ENCODE results near the gene C2CD4A. TPM values are rescaled to one million over a fixed set of nuclear protein-coding genes. Genes with fewer than 3 reads are reported as not detected.

Gene C2CD4A
- total RNA-seq, 1 donor from 2014 or later: 3.2 TPM

DNA sequence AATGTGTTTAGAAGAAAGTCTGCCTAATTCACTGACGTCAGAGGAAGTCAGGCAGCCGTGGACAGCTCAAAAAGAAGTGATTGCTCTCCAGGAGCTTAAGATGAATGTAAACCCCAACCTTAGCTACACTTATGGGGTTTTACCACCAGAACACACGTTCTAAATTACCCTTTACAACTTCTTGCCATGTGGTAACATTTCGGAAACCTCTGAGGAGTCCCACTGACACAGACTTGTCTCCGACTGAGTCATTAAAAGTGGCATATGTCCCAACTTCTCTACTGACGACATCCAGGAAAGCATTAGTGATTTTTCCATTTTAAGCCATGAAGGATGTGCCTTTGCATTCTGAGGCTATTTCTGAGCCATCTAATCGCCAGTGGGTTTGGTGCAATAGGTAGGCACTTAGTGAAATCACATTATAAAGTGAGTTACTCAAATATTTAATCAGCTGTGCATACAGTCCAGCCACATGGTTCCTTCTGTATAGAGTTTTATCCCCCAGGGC is 32.4 kb downstream of the C2CD4A start:
- no peak for DNase-seq (ENCODE audit: low read depth, low spot score)

GRCh38 chr15:62103431-62103830 is 36.7 kb downstream of the C2CD4A start:
- DNase-seq (ENCODE audit: low read depth, low spot score): no peak

DNA sequence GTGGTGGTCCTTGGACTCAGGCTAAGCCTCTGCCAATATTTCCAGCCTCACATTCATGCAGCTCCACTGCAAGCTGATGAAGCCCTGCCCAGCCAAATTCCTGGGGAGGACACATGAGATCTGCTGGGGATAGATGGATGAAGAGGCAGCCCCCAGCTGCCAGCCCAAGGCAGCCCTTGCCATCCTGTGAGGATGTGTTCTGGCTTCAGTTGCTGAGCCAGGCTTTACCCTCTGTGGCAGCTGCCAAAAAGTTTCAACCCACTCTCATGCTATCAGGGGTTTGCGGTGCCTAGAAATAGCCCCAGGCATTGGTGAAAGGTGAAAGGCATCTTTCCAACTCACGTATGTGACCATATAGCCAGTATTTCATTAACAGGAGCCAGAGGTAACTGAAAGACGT is 37.6 kb downstream of the C2CD4A start:
- no peak for DNase-seq (ENCODE audit: low read depth, low spot score)

DNA sequence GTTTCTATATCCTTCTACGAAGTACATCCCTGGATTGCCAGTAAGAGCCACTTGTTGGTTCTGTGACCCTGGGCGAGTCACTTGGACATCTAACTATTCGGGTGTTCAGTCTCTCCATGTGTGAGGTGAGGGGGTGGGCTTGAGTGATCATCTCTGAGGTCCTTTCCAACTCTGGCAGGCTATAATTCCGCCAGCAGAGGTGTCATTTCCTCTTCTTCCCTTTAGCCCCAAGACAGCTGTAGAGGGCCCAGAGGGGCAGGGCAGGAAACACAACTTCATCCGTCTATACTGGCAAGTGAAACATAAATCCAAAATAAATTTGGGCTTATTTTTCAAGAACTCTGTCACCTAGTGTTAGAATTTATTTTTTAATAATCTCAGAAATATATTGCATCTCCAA is 38.1 kb downstream of the C2CD4A start:
- DNase-seq (ENCODE audit: low read depth, low spot score): no peak

DNA sequence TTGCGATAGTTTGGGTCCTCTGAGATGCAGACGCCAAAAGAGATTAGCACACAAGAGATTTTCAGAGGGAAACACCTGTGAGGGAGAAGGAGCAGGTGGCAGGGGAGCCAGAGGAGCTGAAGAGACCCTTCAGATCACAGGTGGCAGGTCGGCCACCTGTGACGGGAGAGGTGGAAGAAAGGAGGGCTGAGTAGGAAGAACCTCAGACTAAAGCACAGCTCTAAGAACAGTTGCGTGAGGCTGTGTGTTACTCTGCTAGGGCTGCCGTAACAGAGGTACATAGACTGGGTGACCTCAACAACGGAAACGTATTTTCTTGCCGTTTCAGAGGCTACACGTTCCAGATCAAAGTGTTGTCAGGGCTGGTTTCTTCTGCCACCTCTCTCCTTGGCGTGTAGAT is 38.5 kb downstream of the C2CD4A start:
- DNase-seq (ENCODE audit: low read depth, low spot score): no peak

DNA sequence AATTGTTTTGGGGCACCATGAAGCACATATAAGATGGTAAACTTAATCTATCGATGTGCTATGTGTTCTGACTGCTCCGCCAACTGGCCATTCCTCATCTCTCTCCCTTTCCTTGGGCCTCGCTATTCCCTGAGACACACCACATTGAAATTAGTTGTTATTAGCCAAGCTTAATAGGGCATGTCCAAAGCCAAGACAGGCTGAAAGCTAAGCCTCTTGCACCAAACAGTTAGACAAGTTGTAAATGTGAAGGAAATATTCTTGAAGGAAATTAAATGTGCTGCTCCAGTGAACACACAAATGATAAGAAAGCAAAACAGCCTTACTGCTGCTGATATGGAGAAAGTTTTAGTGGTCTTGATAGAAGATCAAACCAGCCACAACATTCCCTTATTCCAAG is 39.3 kb downstream of the C2CD4A start:
- DNase-seq (ENCODE audit: low read depth, low spot score): no peak

DNA sequence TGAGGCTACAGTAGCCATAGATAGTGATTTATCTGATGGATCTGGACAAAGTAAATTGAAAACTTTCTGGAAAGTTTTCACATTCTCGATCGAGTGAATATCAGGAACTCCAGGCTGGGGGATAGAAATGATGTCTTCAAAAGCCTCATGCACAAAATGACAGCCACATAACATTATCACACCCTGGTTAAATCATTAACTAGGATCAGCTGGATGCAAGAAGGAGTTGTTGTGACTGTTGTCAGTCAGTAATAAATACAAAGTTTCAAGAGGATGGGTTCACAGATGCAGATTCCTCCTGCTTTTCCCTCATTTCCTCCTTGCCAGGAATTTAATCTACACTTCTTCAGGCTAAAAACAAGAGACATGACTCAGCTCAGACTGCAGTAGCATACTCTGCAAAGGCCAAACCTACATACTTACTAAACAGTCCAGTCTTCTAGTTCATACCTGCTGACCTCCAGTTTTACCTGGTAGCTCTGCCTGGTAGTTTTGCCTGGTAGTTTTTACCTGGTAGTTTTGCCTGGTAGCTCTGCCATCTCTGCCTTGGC is 40.9 kb downstream of the C2CD4A start:
- DNase-seq (ENCODE audit: low read depth, low spot score): no peak

- no peak for DNase-seq (ENCODE audit: low read depth, low spot score)
Measured at GRCh38 chr15:62108411-62108810, 41.6 kb downstream of the C2CD4A start.

DNA sequence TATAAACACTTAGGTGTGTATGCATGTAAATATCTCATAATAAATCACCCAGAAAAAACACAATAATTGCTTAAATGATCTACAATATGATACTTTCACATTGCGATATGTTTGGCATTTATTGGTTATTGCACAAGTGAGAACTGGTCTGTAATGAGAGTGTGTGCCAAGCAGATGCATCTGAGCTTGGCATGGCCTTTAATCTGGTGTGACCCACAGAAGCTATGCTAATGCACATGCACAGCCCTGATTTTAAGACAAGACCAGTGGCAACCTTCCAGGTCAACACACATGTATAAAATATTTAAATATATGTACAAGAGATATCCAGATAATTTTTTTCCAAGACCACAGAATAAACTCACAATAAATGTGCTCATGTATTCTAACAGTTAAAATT is 42.7 kb downstream of the C2CD4A start:
- no peak for DNase-seq (ENCODE audit: low read depth, low spot score)

GRCh38 chr15:62109982-62110851 is 43.4 kb downstream of the C2CD4A start:
- peak; percentile 64 for DNase-seq (ENCODE audit: low read depth, low spot score)

DNA sequence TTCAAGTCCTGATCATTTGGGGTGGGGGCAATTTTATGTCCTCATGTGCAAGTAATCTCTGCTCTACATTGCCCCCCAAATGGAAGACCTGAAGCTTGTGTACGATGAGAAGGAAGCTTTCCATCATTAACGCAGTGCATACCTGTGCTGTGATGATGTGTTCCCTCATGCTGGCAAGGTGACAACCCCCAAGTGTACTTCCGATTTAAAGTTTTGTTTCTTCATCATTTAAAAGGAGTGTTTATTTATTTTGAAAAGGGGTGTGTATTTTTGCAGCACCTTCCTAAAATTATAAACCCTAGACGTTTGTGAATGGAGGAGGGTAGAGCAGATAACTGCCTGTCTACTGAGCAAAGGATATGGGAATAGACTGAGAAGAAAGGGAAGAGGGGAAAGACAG is 45.3 kb downstream of the C2CD4A start:
- DNase-seq (ENCODE audit: low read depth, low spot score): no peak

DNA sequence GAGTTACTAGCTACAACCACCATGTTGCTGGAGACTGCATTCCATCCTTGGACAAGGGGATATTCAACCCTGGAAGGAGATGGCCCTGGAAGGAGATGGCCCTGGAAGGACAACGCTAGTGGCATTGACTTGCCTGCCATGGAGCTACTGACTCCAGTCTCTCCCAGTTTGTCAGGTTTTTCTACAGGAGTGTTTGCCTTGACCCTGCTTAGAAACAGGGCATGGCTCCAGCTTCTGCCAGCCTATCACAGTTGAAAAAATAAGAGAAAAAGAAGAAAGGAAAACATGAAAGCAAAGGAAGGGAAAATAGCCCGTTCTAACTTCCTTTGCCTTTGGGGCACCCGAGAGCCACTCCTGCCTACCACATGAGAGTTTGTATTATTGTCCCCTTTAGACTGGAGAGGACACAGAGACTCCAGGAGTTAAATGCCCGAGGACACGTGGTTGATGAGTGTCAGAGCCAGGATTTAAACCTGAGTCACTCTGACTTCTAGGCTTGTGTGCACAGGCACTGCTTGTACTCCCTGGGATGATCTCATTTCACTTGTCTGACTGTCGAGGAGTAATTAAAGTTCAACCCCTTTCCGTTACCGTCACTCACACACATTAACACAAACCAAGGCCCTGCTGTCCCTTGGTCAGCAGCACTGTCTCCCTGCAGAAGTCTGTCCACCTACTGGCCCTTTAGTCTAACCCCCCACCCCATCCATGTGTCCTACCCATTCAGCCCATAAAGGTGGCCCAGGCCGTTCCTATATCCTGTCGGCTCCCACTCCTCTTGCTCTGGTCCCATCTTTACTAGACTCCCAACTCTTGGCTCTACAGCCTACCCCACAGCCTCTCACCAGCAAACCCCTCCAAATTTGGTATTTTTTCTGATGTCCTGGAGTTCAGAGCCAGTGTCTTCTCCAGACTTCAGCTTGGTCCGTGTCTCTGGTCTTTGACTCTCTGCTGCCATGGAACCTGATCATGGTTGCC is 46.1 kb downstream of the C2CD4A start:
- DNase-seq (ENCODE audit: low read depth, low spot score): peak; percentile 75

- no peak for DNase-seq (ENCODE audit: low read depth, low spot score)
Measured at GRCh38 chr15:62115847-62116246, 49.1 kb downstream of the C2CD4A start.

- DNase-seq (ENCODE audit: low read depth, low spot score): no peak
Measured at GRCh38 chr15:62118520-62119226, 51.9 kb downstream of the C2CD4A start.

- peak; percentile 92 for DNase-seq (ENCODE audit: low read depth, low spot score)
Measured at GRCh38 chr15:62119227-62119864, 52.6 kb downstream of the C2CD4A start.

GRCh38 chr15:62119874-62120273 is 53.1 kb downstream of the C2CD4A start:
- DNase-seq (ENCODE audit: low read depth, low spot score): no peak
